GM19238 (cell line): ENCODE data around the gene SOCS1.
"Not testable (repeated sequence)": the region's sequence is repeated elsewhere in the genome, so short reads cannot be mapped to it uniquely, and the experiment has no call there.

Experiments used
- DNase-seq: peaks from one replicate; pipeline ENCODE4 v3.0.0; 2011; ENCODE audit warnings: low spot score; ENCODE audit not compliant: insufficient read length

SOCS1 gene

GRCh38 chr16:11225677-11226549 is 30.1 kb downstream of the SOCS1 start:
- no peak for DNase-seq

GRCh38 chr16:11224894-11225676 is 30.9 kb downstream of the SOCS1 start:
- peak; percentile 97 for DNase-seq

GRCh38 chr16:11224096-11224893 is 31.7 kb downstream of the SOCS1 start:
- DNase-seq: peak; percentile 75

- DNase-seq: not testable (repeated sequence)
Observed at GRCh38 chr16:11220507-11220906, 35.5 kb downstream of the SOCS1 start.

- DNase-seq: no peak
Observed at GRCh38 chr16:11219178-11219577, 36.8 kb downstream of the SOCS1 start.

GRCh38 chr16:11218604-11218962 is 37.4 kb downstream of the SOCS1 start:
- DNase-seq: no peak

GRCh38 chr16:11217651-11218603 is 38.1 kb downstream of the SOCS1 start:
- no peak for DNase-seq

- DNase-seq: no peak
Observed at GRCh38 chr16:11215935-11216556, 40.0 kb downstream of the SOCS1 start.

- DNase-seq: no peak
Observed at GRCh38 chr16:11213799-11214198, 42.2 kb downstream of the SOCS1 start.

- DNase-seq: no peak
Observed at GRCh38 chr16:11213373-11213772, 42.6 kb downstream of the SOCS1 start.

GRCh38 chr16:11212798-11213196 is 43.2 kb downstream of the SOCS1 start:
- DNase-seq: no peak

- DNase-seq: no peak
Observed at GRCh38 chr16:11211977-11212797, 43.8 kb downstream of the SOCS1 start.

- DNase-seq: no peak
Observed at GRCh38 chr16:11211061-11211976, 44.7 kb downstream of the SOCS1 start.

GRCh38 chr16:11210260-11210659 is 45.7 kb downstream of the SOCS1 start:
- no peak for DNase-seq

GRCh38 chr16:11208916-11209665 is 46.9 kb downstream of the SOCS1 start:
- DNase-seq: no peak

- no peak for DNase-seq
Observed at GRCh38 chr16:11207646-11208045, 48.4 kb downstream of the SOCS1 start.

GRCh38 chr16:11205754-11206581 is 50.0 kb downstream of the SOCS1 start:
- DNase-seq: no peak
